Measurements from ENCODE around the gene SDHA.
A peak's percentile ranks its signal among the peaks of the same experiment; 100 is the strongest.

The SDHA gene

DNA sequence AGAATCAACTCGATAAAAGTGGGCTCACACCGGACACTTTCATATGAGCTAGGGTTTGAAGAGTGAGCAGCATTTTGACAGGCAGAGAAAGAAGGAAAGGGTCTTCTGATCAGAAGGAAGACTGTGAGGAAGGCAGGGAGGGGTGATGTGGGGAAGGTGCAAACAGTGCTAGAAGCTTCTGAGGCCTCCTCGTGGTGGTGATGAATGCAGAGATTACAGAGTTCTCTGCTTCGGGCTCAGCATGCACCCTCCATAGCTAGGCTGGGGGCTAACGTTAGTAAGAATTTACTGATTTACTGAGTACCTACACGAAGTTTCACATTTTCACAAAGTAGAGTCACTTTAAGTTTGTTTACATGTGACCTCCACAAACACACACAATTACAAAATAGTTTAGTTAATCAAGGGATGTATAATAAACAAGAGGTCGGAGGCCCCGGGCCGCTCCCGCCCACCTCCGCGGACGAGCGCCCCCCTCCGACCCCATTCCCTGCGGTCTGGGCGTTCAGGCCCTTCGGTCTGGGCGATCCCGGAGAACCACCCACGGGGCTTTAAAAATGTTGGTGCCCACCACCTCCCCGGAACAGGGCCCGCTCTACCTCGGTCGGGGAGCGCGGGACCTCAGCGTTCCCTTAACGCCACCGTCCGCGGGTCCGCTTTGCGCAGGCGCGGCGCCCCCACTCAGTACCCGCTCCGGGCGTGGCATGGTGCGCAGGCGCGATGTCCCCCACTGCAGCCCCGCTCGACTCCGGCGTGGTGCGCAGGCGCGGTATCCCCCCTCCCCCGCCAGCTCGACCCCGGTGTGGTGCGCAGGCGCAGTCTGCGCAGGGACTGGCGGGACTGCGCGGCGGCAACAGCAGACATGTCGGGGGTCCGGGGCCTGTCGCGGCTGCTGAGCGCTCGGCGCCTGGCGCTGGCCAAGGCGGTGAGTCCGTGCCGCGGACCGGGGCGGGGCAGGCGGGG lies at the start of gene SDHA, which contains the start of gene CCDC127:
SDHA (plus strand) TSS at position 827 of the 963 bp plus-strand sequence; CDS start at position 863, 36 bp downstream.
CCDC127 (minus strand) TSS at position 660 of the 963 bp plus-strand sequence. CDS start 1,304 bp downstream, outside the sequence.
- DNase-seq = peak; percentile 95

DNA sequence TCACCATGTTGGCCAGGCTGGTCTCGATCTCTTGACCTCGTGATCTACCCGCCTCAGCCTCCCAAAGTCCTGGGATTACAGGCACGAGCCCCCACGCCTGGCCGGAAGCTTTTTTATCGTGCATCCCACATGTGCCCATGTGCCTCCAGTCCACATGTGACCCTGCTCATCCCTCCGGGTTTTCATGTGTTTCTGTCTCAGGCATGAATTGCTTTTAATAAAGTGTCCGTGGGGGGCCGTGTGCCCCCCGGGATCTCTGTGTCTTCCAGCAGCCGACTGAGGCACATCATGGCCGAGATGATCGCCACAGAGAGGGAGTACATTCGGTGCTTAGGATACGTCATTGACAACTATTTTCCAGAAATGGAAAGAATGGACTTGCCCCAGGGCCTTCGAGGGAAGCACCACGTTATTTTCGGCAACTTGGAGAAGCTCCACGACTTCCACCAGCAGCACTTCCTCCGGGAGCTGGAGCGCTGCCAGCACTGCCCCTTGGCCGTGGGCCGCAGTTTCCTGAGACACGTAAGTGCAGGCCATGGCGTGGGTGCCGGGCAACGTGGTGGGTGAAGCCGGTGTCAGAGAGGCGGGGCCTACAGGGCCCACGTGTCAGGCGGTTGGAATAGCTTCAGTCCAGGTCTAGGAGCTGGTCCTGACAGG lies 48.9 kb upstream of the SDHA start:
- no peak for DNase-seq

DNA sequence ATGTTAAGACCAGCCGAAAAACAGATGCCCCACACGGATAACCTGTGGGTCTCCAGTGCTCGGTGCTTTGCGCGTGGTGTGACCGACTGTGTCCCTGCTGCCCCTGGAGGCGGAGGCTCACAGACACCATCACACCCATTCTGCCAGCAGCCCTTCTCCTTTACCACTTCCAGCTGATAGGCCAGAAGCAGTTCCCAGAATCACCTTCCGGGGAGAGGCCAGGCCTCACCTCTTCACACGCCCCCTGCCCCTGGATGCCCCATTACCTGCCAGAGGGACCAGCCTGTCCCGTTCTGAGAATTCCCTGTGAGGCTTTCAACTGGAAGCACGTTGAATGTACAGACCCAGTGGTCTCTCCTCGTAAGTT lies 48.4 kb upstream of the SDHA start:
- DNase-seq = no peak

DNA sequence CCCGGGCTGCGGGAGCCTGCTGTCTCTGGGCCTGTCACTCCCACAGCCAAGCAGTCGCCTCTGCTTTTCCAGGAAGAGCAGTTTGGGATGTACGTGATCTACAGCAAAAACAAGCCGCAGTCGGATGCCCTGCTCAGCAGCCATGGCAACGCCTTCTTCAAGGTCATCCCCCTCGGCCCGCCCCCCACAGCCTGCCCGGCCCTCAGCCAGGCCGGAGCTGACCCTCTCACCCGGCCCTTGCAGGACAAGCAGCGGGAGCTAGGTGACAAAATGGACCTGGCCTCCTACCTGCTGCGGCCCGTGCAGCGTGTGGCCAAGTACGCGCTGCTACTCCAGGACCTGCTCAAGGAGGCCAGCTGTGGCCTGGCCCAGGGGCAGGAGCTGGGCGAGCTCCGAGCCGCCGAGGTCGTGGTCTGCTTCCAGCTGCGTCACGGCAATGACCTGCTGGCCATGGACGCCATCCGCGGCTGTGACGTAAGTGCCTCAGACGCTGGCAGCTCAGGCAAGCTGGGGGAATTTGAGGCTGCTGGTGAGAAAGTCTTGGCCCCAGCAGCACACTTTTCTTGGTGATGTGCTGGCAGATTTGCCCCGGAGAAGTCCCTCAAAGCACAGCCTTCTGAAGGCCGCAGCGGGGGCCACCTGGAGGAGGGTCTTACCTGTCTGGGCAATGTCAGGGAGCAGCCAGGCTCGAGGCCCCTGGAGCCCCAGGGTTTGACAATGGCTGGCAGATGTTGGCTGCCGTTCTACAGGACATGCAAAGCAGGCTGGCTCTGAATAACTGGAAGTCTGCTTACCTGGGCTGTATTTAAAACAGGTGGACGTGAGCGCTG lies 46.9 kb upstream of the SDHA start:
- no peak for DNase-seq

GRCh38 chr5:171801-172331 lies 46.3 kb upstream of the SDHA start:
- no peak for DNase-seq

DNA sequence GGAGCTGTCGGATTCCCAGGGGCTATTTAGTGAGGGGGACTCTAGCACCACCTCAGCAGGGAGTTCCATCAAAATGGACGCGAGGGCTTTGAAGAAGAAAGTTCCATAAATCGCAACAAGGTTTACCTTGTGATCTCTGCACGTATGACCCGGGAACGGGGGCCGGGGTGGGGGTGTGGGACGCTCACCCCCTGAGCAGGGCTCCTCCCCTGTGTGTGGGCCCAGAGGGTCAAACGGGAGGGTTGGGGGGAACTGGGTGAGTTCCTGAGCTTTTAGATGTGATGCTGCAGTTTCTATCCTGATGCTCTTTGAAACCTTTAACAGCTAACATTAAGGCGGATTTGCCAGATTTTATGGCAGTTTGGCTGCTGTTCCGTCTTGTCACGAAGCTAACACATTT lies 45.7 kb upstream of the SDHA start:
- no peak for DNase-seq

GRCh38 chr5:172841-173251 lies 45.3 kb upstream of the SDHA start:
- no peak for DNase-seq

- DNase-seq = no peak
Observed at GRCh38 chr5:173392-174290, 44.5 kb upstream of the SDHA start.

DNA sequence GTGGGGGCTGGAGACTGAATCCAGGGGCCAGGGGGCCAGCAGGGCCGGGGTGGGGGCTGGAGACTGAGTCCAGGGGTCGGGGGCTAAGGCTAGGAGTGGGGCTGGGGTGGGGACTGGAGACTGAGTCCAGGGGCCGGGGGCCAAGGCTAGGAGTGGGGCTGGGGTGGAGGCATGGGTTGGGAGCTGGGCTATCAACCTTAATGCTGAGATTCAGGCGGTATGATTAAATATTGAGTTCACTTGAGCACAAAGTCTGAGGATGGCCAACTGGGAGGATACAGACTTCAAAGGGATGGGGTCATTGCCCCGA lies 43.9 kb upstream of the SDHA start:
- no peak for DNase-seq

GRCh38 chr5:174876-175465 lies 43.1 kb upstream of the SDHA start:
- DNase-seq = no peak

GRCh38 chr5:176296-176823 lies 41.8 kb upstream of the SDHA start:
- DNase-seq = no peak

DNA sequence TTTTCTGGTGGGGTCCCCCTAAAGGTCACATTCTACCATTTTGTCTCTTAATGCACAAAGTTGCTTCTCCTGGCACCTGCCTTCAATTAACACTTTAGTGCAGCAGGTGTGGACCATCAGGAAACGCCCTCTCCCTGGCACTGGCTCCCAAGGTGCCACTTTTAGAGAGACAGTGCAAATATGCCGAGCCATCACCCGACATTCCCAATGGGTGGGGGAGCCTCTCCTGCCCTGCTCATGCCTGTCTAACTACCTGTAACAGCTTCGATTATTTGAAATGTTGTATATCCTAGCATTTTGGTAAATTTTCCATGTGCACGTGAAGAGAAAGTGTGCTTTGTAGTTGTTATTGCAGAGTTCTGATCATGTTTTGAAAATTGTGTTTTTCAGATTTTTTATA lies 40.0 kb upstream of the SDHA start:
- no peak for DNase-seq

DNA sequence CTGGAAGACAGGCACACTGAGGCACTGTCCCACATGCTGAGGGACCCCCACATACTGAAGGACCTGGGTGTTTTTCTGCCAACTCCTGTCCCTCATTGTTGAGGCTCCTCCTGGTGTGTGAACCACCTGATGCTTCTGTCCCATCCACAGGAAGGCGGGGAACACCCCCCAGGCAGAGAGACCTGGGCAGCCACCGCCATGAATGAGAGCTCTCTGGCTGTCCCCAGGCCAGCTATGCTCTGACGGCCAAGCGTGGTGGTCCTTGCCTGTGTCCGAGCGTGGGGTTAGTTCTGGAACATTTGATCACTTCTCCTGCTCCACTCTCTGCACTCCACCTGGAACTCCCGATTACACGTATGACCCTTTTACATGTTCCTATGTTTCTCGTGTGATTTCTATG lies 38.7 kb upstream of the SDHA start:
- DNase-seq = no peak

DNA sequence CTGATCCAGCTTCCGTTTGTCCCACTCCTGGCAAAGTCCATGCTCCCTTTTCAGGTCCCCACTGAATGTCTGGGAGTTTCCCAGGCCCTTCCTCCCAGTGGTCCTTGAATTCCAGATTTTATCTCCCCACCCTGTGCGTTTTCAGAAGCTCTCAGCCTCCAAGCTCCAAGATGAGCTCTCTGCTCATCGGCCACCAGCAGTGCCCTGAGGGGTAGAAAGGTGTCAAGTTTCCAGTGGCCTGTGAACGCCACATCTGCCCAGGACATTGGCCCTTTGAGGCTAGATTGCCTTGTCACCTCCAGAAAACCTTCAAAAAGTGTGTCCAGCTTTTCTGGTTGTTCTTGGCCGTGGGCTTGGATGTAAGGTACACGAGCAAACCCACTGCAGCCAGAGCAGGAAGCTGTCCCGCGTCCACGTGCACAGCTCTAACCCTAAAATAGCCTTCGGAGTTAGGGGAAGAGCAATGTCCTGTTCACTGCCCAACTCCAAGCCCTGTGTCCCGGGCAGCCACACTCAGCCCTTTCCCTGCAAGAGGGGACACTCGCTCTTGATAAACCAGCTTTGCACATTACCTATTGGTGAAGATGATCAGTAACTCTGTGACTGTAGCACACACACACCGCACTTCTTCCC lies 37.7 kb upstream of the SDHA start:
- DNase-seq = no peak

GRCh38 chr5:181160-181559 lies 37.0 kb upstream of the SDHA start:
- no peak for DNase-seq

DNA sequence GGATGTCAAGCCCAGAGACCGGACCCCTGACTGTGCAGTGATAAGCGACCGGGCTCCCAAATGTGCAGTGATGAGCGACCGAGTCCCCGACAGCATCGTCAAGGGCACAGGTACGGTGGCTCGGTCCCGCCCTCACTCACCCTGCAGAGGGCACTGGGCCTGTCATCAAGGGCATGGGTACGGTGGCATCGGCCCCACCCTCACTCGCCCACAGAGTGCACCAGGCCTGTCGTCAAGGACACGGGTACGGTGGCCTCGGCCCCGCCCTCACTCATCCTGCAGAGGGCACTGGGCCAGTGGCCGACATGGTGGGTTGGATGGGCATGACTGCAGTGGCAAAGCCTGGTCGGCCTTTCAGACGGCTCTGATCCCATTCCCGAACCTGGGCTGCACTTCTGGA lies 36.6 kb upstream of the SDHA start:
- DNase-seq = no peak

- no peak for DNase-seq
Observed at GRCh38 chr5:182126-182525, 36.0 kb upstream of the SDHA start.

DNA sequence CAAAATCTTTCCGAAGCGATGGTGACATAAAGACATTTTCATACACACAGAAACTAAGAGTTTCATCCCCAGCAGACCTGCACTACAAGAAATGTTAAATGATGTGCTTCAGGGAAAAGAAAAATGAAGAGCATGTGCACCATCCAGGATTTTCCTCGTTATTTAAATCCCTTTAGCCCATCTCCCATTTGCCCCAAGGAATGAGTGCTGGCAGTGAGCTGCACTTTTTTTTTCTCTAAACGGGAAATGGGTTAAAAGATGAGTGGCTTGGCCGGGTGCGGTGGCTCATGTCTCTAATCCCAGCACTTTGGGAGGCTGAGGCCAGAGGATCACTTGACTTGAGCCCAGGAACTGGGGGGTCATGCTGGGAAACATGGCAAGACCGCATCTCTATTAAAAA lies 33.6 kb upstream of the SDHA start:
- no peak for DNase-seq

GRCh38 chr5:185095-186070 lies 32.7 kb upstream of the SDHA start:
- no peak for DNase-seq
